DOHH2 (cell line): ENCODE data around the gene ABCD3.

Source experiments
- EZH2phosphoT487 ChIP-seq: fragments of 200-600 bp; sonication (generic); IDR thresholded peaks from 2 replicates; pipeline ENCODE4 v1.6.1; 2017; ENCODE audit warnings: borderline replicate concordance, mild to moderate bottlenecking, antibody characterized with exemption, low read length, moderate library complexity, mixed read lengths
- TF ChIP-seq, protein P1 (sequence below): fragments of 200-600 bp; sonication (generic); IDR thresholded peaks from one replicate; pipeline ENCODE4 v1.5.1; 2014; ENCODE audit warnings: antibody characterized with exemption, mild to moderate bottlenecking, low read depth, low read length; ENCODE audit not compliant: poor library complexity, severe bottlenecking

DNA sequence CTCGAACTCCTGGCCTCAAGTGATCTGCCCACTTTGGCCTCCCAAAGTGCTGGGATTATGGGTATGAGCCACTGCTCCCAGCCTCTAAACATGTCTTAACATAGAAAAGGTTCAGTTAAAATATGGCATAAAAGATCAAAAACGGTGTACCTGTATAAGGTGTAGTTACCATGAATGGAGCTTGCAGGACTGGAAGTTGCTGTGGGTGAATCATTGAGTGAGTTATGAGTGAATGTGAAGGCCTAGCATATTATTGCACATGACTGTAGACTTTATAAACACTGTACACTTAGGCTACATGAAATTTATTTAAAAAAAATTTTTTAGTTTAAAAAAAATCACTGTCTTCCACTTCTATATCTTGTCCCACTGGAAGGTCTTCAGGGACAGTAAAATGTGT lies 15.7 kb downstream of the ABCD3 start:
- TF ChIP-seq, protein P1, sequence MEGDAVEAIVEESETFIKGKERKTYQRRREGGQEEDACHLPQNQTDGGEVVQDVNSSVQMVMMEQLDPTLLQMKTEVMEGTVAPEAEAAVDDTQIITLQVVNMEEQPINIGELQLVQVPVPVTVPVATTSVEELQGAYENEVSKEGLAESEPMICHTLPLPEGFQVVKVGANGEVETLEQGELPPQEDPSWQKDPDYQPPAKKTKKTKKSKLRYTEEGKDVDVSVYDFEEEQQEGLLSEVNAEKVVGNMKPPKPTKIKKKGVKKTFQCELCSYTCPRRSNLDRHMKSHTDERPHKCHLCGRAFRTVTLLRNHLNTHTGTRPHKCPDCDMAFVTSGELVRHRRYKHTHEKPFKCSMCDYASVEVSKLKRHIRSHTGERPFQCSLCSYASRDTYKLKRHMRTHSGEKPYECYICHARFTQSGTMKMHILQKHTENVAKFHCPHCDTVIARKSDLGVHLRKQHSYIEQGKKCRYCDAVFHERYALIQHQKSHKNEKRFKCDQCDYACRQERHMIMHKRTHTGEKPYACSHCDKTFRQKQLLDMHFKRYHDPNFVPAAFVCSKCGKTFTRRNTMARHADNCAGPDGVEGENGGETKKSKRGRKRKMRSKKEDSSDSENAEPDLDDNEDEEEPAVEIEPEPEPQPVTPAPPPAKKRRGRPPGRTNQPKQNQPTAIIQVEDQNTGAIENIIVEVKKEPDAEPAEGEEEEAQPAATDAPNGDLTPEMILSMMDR, result no peak
- no peak for TF ChIP-seq EZH2phosphoT487
